Measurements from ENCODE around the gene RBMS1.

The RBMS1 gene

DNA sequence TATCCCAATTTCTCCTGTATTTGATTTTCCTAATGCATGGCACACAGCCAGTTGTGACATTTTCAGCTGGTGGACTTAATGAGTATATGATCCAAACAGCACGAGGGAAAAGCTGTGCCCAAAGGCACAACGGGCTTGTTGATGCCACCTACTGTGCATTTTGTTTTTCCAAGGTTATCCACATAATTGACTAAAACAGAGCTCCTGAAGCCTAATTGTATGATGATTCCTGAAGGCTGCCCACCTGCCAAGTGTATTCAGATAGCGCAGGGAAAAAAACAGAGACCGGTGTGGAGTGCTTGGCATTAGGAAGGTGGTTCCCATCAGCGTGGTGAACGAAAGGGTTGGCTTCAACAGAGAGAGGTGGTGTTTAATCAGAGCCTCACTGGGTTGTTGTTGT lies 14.9 kb downstream of the RBMS1 start:
- Histone ChIP-seq H3K27me3 (replicated peaks; ENCODE audit: insufficient read depth, low read length) (no peaks in the 10 kb centered on the region), H3F3A (ENCODE audit: insufficient read depth, low read length) (no peaks in the 10 kb centered on the region), H3K27ac (ENCODE audit: low read length) (no peak overlapping the region), H2AFZ (ENCODE audit: low read length) (no peak overlapping the region), H3K79me2 (ENCODE audit: low read length) (peaks cover 23% of the 10 kb centered on the region), H3K4me3 (ENCODE audit: low read length) (no peak overlapping the region), H3K9ac (ENCODE audit: low read length) (no peak overlapping the region), H3K4me1 (ENCODE audit: low read length) (no peaks in the 10 kb centered on the region), H3K36me3 (replicated peaks; ENCODE audit: insufficient read depth, low read length) (no peaks in the 10 kb centered on the region), H3K9me2 (replicated peaks; ENCODE audit: insufficient read depth, low read length) (no peaks in the 10 kb centered on the region), H3K4me2 (ENCODE audit: low read depth, low read length) (no peak overlapping the region), H3K9me3 (replicated peaks; ENCODE audit: insufficient read depth, low read length) (no peaks in the 10 kb centered on the region), H4K20me1 (ENCODE audit: insufficient read depth, low read length) (no peaks in the 10 kb centered on the region)
- TF ChIP-seq, protein P1, sequence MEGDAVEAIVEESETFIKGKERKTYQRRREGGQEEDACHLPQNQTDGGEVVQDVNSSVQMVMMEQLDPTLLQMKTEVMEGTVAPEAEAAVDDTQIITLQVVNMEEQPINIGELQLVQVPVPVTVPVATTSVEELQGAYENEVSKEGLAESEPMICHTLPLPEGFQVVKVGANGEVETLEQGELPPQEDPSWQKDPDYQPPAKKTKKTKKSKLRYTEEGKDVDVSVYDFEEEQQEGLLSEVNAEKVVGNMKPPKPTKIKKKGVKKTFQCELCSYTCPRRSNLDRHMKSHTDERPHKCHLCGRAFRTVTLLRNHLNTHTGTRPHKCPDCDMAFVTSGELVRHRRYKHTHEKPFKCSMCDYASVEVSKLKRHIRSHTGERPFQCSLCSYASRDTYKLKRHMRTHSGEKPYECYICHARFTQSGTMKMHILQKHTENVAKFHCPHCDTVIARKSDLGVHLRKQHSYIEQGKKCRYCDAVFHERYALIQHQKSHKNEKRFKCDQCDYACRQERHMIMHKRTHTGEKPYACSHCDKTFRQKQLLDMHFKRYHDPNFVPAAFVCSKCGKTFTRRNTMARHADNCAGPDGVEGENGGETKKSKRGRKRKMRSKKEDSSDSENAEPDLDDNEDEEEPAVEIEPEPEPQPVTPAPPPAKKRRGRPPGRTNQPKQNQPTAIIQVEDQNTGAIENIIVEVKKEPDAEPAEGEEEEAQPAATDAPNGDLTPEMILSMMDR (IDR thresholded peaks at IDR 0.05; ENCODE audit: low read length), result no peak
- TF ChIP-seq EZH2phosphoT487 (IDR thresholded peaks at IDR 0.05; ENCODE audit: low read length) (no peak), EZH2 (optimal IDR thresholded peaks at IDR 0.05; ENCODE audit: low read depth, low read length) (no peak)
- DNase-seq, result no peak

DNA sequence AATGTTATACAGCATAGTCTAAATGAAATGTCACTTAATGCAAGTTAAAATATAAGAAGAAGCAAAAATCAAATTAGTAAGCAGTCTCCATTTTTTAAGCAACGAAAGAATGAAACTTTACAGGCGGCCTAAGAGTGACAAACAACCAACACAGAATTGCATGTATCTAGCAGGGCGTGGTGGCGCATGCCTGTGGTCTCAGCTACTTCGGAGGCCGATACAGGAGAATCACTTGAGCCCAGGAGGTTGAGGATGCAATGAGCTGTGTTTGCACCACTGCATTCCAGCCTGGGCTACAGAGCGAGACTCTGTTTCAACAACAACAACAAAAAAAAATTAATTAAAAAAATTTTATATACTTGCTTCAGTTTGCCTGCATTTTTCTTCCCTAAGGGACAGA lies 16.6 kb downstream of the RBMS1 start:
- H3F3A ChIP-seq (ENCODE audit: insufficient read depth, low read length), result no peaks in the 10 kb centered on the region
- no peak overlapping the region for H2AFZ ChIP-seq (ENCODE audit: low read length)
- no peak overlapping the region for H3K4me2 ChIP-seq (ENCODE audit: low read depth, low read length)
- no peak for TF ChIP-seq EZH2phosphoT487 (IDR thresholded peaks at IDR 0.05; ENCODE audit: low read length)
- TF ChIP-seq EZH2 (optimal IDR thresholded peaks at IDR 0.05; ENCODE audit: low read depth, low read length), result no peak
- TF ChIP-seq, protein P1 (IDR thresholded peaks at IDR 0.05; ENCODE audit: low read length), result no peak
- H3K36me3 ChIP-seq (replicated peaks; ENCODE audit: insufficient read depth, low read length), result no peaks in the 10 kb centered on the region
- no peak overlapping the region for H3K27ac ChIP-seq (ENCODE audit: low read length)
- H3K27me3 ChIP-seq (replicated peaks; ENCODE audit: insufficient read depth, low read length), result no peaks in the 10 kb centered on the region
- no peaks in the 10 kb centered on the region for H4K20me1 ChIP-seq (ENCODE audit: insufficient read depth, low read length)
- no peaks in the 10 kb centered on the region for H3K9me3 ChIP-seq (replicated peaks; ENCODE audit: insufficient read depth, low read length)
- H3K4me3 ChIP-seq (ENCODE audit: low read length), result no peak overlapping the region
- no peaks in the 10 kb centered on the region for H3K4me1 ChIP-seq (ENCODE audit: low read length)
- peaks cover 16% of the 10 kb centered on the region for H3K79me2 ChIP-seq (ENCODE audit: low read length)
- no peak overlapping the region for H3K9ac ChIP-seq (ENCODE audit: low read length)
- H3K9me2 ChIP-seq (replicated peaks; ENCODE audit: insufficient read depth, low read length), result no peaks in the 10 kb centered on the region
- no peak for DNase-seq

DNA sequence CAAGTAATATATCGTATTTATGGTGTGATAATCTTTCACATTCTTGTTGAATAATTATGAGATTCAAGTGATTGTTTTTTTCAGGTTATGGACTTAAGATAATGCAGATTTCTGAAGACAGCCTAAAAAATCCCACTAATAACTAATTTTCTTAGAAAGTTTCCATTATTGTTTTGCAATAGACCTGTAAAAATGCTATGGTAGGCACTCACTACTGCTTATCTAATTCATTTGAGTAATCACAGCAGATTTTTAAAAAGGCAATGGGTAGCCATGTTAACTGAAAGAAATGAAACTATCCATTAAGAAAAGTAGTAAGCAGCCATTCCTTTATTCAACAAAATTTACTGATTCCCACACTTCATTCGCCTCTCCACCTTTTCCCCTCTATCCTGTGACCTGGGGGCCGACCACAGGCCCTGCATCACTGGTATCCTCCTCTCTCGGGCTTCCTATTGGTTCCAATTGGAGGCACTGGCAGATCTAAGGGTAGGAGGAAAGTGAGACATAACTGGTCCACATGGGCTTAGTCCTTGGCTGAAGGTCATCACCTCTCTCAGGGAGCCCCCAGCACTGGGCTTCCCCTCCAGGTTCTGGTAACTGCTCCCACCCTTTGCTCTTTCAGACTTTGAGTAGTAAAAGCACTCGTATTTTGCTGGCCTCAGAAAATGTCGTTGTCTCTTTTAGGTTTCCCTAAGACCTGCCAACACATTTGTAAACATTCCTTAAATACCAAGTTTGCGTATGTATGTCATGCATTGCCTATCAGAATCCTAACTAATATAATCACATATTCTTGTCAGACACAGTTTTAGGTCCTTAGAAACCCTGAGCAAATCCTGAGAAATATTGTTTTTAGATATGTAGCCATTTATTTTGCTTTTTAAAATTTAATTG lies 18.5 kb downstream of the RBMS1 start:
- H3K9me2 ChIP-seq (replicated peaks; ENCODE audit: insufficient read depth, low read length), result no peaks in the 10 kb centered on the region
- TF ChIP-seq EZH2 (optimal IDR thresholded peaks at IDR 0.05; ENCODE audit: low read depth, low read length) (no peak), EZH2phosphoT487 (IDR thresholded peaks at IDR 0.05; ENCODE audit: low read length) (no peak)
- TF ChIP-seq, protein P1 (IDR thresholded peaks at IDR 0.05; ENCODE audit: low read length), result no peak
- H3K4me3 ChIP-seq (ENCODE audit: low read length), result no peak overlapping the region
- no peaks in the 10 kb centered on the region for H3K36me3 ChIP-seq (replicated peaks; ENCODE audit: insufficient read depth, low read length)
- H3K27ac ChIP-seq (ENCODE audit: low read length), result no peak overlapping the region
- H4K20me1 ChIP-seq (ENCODE audit: insufficient read depth, low read length), result no peaks in the 10 kb centered on the region
- no peaks in the 10 kb centered on the region for H3F3A ChIP-seq (ENCODE audit: insufficient read depth, low read length)
- H3K4me2 ChIP-seq (ENCODE audit: low read depth, low read length), result no peak overlapping the region
- no peak for DNase-seq
- no peaks in the 10 kb centered on the region for H3K9me3 ChIP-seq (replicated peaks; ENCODE audit: insufficient read depth, low read length)
- H3K4me1 ChIP-seq (ENCODE audit: low read length), result no peaks in the 10 kb centered on the region
- H3K79me2 ChIP-seq (ENCODE audit: low read length), result peaks cover 9% of the 10 kb centered on the region
- no peak overlapping the region for H2AFZ ChIP-seq (ENCODE audit: low read length)
- H3K9ac ChIP-seq (ENCODE audit: low read length), result no peak overlapping the region
- no peaks in the 10 kb centered on the region for H3K27me3 ChIP-seq (replicated peaks; ENCODE audit: insufficient read depth, low read length)

Data from MM.1S (cell line).